ENCODE measurements around the gene DOCK4. TPM values are rescaled to one million over a fixed set of nuclear protein-coding genes. Genes with fewer than 3 reads are reported as not detected.

DOCK4 gene
- polyA plus RNA-seq, 2 of the 4 experiments (the other 2 are of a cell fraction), result 13.7 to 15.7 TPM

DNA sequence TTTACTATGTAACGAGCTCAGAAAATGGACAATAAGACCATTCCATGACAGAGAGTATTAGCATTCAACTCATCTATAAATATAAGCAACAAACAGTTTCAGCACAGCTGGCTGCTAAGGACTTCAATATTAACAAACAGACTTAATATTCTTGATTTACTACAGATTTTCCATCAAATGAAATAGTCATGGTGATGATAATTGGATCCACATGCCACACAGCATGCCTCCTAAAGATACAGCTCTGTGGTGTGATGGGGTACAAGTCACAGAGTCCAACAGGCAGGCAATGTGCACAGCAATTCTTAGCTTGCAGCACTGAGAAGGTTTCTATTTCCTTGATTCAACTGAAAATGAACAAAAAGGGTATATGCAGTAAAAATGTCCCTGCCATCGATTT lies 54.0 kb downstream of the DOCK4 start:
- ChIA-PET CTCF (interaction anchor here (0.6 to 1.6 kb wide), 3 partner anchors 10 to 140 kb away, joined by 3 read pairs; no protein-coding TSS in a partner anchor), POLR2A (no interaction called here)
- Histone ChIP-seq H3K27ac (no peak overlapping the region), H3K4me3 (no peak overlapping the region), H3K4me2 (no peak overlapping the region), H3K9me3 (no peaks in the 10 kb centered on the region), H3K4me1 (0 out of 3 replicates have a peak, but pooled peaks cover 5% of the 10 kb centered on the region)
- DNase-seq (ENCODE audit: low read depth in 1 of 2, low spot score in 1 of 2) (no peak), ATAC-seq (no peak), FAIRE-seq (no peak)
- no peak for TF ChIP-seq ELK1 (IDR thresholded peaks at IDR 0.05; ENCODE audit: low read depth, low read length)
- TF ChIP-seq ESRRA (IDR thresholded peaks at IDR 0.05; ENCODE audit: borderline replicate concordance, low read length), result no peak
- no peak for TF ChIP-seq NPAS2 (CRISPR knock-in tag; IDR thresholded peaks at IDR 0.05; ENCODE audit: borderline replicate concordance)
- no peak for TF ChIP-seq CHD4 (IDR thresholded peaks at IDR 0.05; ENCODE audit: borderline replicate concordance)
- TF ChIP-seq, protein P1, sequence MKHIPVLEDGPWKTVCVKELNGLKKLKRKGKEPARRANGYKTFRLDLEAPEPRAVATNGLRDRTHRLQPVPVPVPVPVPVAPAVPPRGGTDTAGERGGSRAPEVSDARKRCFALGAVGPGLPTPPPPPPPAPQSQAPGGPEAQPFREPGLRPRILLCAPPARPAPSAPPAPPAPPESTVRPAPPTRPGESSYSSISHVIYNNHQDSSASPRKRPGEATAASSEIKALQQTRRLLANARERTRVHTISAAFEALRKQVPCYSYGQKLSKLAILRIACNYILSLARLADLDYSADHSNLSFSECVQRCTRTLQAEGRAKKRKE (CRISPR knock-in tag; IDR thresholded peaks at IDR 0.05; ENCODE audit: low read depth), result no peak
- no peak for TF ChIP-seq NFE2L2 (conservative IDR thresholded peaks at IDR 0.05; ENCODE audit: low read length)
- TF ChIP-seq ZFP36 (IDR thresholded peaks at IDR 0.05; ENCODE audit: borderline replicate concordance, partially characterized antibody), result no peak
- TF ChIP-seq MYC (IDR thresholded peaks at IDR 0.05; ENCODE audit: borderline replicate concordance, low read length), result no peak
- TF ChIP-seq HOXB5 (CRISPR knock-in tag; IDR thresholded peaks at IDR 0.05), result no peak
- TF ChIP-seq RFX5 (IDR thresholded peaks at IDR 0.05), result no peak
- TF ChIP-seq ZC3H11A (IDR thresholded peaks at IDR 0.05), result no peak
- WGBS (ENCODE audit: missing lambda C conversion rate), result 63% methylated on average over 2 of the region's 2 CpGs

DNA sequence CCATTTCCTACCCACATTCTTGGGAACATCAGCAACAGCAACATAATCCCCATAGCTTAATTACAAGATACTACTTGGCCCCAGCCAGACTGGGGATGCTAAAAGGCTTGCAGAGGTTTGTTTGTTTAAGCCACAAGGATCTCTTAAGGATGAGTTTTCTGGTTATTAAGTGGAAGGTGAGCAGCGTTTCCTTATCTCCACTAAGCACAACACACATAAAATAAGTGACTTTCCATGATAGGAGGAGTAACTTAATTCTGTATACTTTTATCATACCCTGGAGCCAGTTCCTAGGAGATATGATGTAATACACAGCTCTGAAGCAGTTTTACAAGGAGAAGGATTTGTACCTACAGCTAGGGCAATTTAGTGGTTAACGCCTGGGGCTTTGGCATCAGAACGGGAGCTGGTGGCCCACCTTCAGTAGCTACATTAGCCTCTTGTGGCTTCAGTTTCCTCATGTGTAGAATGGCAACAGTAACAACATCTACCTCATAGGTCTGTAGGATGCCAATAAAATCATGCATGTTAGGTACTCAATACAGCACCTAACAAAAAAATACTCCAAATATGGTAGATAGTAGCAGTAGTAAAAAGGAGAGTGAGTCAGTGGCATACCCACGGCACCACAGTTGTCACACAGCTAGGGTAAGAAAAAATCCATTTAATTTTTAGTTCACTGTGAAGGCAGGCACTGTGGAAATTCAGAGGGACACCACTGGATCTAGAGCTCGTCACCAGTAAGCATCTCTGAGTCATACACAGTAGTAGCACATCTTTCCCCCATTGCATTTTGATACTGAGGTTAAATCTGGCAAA lies 55.2 kb downstream of the DOCK4 start:
- CTCF ChIA-PET, result interaction anchor here (0.6 to 1.6 kb wide), 4 partner anchors 10 to 367 kb away, joined by 3 read pairs; no protein-coding TSS in a partner anchor
- no peak overlapping the region for H3K4me2 ChIP-seq
- 81% methylated on average over 5 of the region's 5 CpGs for WGBS (ENCODE audit: missing lambda C conversion rate)

DNA sequence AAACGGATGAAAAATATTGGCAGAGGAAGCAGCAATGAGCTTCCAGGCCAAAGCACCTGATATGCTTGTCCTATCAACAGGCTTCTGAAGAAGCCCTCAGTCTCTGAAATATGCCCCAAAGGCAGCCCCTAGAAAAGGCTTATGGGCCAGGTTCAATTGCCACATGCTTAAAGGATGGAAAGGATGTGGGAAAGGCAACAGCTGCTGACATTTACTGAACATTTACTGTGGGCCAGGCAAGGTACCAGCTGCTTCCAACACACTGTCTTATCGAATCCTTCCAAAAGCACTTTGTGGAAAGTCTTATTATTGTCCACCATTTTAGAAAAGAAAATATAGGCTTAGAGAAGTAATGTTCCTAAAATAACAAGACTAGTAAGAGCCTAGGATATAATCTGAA lies 56.5 kb downstream of the DOCK4 start:
- no peak for DNase-seq (ENCODE audit: low read depth in 1 of 2, low spot score in 1 of 2)

More for the DNA sequence above, 55.2 kb downstream of the DOCK4 start:
- no peak for TF ChIP-seq CHD4 (IDR thresholded peaks at IDR 0.05; ENCODE audit: borderline replicate concordance)
- TF ChIP-seq JUNB (IDR thresholded peaks at IDR 0.05), result no peak
- TF ChIP-seq FOXS1 (CRISPR knock-in tag; IDR thresholded peaks at IDR 0.05), result no peak
- TF ChIP-seq ZNF302 (CRISPR knock-in tag; IDR thresholded peaks at IDR 0.05), result no peak
- TF ChIP-seq TP53 (CRISPR knock-in tag; IDR thresholded peaks at IDR 0.05), result no peak
- no peak for TF ChIP-seq FOSB (CRISPR knock-in tag; IDR thresholded peaks at IDR 0.05)
- no peak for TF ChIP-seq RFX5 (IDR thresholded peaks at IDR 0.05)
- no peak for TF ChIP-seq MAFK (IDR thresholded peaks at IDR 0.05; ENCODE audit: partially characterized antibody)
- POLR2A ChIA-PET, result no interaction called here
- Histone ChIP-seq H3K27ac (0 out of 6 replicates have a peak overlapping the region, but pooled peaks of 1 of the 2 experiments have one; percentile 17), H3K4me3 (no peak overlapping the region), H3K9me3 (no peaks in the 10 kb centered on the region), H3K4me1 (0 out of 3 replicates have a peak, but pooled peaks cover 5% of the 10 kb centered on the region)
- FAIRE-seq (no peak), DNase-seq (ENCODE audit: low read depth in 1 of 2, low spot score in 1 of 2) (no peak), ATAC-seq (no peak)

More for the DNA sequence above, 56.5 kb downstream of the DOCK4 start:
- POLR2A ChIA-PET, result no interaction called here
- CTCF ChIA-PET, result interaction anchor here (1.1 to 1.5 kb wide), 2 partner anchors 15 to 156 kb away, joined by 3 read pairs; no protein-coding TSS in a partner anchor
- FAIRE-seq (no peak), ATAC-seq (no peak)
- TF ChIP-seq SMC3 (IDR thresholded peaks at IDR 0.05), result no peak
- TF ChIP-seq, protein P2, sequence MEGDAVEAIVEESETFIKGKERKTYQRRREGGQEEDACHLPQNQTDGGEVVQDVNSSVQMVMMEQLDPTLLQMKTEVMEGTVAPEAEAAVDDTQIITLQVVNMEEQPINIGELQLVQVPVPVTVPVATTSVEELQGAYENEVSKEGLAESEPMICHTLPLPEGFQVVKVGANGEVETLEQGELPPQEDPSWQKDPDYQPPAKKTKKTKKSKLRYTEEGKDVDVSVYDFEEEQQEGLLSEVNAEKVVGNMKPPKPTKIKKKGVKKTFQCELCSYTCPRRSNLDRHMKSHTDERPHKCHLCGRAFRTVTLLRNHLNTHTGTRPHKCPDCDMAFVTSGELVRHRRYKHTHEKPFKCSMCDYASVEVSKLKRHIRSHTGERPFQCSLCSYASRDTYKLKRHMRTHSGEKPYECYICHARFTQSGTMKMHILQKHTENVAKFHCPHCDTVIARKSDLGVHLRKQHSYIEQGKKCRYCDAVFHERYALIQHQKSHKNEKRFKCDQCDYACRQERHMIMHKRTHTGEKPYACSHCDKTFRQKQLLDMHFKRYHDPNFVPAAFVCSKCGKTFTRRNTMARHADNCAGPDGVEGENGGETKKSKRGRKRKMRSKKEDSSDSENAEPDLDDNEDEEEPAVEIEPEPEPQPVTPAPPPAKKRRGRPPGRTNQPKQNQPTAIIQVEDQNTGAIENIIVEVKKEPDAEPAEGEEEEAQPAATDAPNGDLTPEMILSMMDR (IDR thresholded peaks at IDR 0.05), result no peak
- no peak for TF ChIP-seq RARB (CRISPR knock-in tag; IDR thresholded peaks at IDR 0.05)
- TF ChIP-seq PHF8 (IDR thresholded peaks at IDR 0.05; ENCODE audit: borderline replicate concordance, low read depth), result no peak
- TF ChIP-seq MYC (IDR thresholded peaks at IDR 0.05; ENCODE audit: borderline replicate concordance, low read length), result no peak
- TF ChIP-seq EP300 (IDR thresholded peaks at IDR 0.05), result no peak
- no peak for TF ChIP-seq FOXS1 (CRISPR knock-in tag; IDR thresholded peaks at IDR 0.05)
- TF ChIP-seq JUN (IDR thresholded peaks at IDR 0.05), result no peak
- TF ChIP-seq NFE2L2 (conservative IDR thresholded peaks at IDR 0.05; ENCODE audit: low read length), result no peak
- TF ChIP-seq HOXB13 (CRISPR knock-in tag; IDR thresholded peaks at IDR 0.05; ENCODE audit: low read depth), result no peak
- no peak for TF ChIP-seq FOSL2 (IDR thresholded peaks at IDR 0.05)
- no peak for TF ChIP-seq FOSL2 (CRISPR knock-in tag; IDR thresholded peaks at IDR 0.05)
- no peak for TF ChIP-seq CBX8 (IDR thresholded peaks at IDR 0.05)
- TF ChIP-seq, protein P3, sequence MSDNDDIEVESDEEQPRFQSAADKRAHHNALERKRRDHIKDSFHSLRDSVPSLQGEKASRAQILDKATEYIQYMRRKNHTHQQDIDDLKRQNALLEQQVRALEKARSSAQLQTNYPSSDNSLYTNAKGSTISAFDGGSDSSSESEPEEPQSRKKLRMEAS (IDR thresholded peaks at IDR 0.05), result no peak
- TF ChIP-seq KDM1A (IDR thresholded peaks at IDR 0.05; ENCODE audit: low read depth), result no peak
- no peak for TF ChIP-seq NR3C1 (IDR thresholded peaks at IDR 0.05)
- TF ChIP-seq, protein P4, sequence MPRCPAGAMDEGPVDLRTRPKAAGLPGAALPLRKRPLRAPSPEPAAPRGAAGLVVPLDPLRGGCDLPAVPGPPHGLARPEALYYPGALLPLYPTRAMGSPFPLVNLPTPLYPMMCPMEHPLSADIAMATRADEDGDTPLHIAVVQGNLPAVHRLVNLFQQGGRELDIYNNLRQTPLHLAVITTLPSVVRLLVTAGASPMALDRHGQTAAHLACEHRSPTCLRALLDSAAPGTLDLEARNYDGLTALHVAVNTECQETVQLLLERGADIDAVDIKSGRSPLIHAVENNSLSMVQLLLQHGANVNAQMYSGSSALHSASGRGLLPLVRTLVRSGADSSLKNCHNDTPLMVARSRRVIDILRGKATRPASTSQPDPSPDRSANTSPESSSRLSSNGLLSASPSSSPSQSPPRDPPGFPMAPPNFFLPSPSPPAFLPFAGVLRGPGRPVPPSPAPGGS (IDR thresholded peaks at IDR 0.05), result no peak
- no peak for TF ChIP-seq ZNF302 (CRISPR knock-in tag; IDR thresholded peaks at IDR 0.05)
- no peak overlapping the region for H3K27ac ChIP-seq
- WGBS (ENCODE audit: missing lambda C conversion rate), result 90% methylated on average over 2 of the region's 2 CpGs
- no peak overlapping the region for H3K4me3 ChIP-seq
- H3K4me1 ChIP-seq, result 0 out of 3 replicates have a peak, but pooled peaks cover 5% of the 10 kb centered on the region
- H3K9me3 ChIP-seq, result no peaks in the 10 kb centered on the region
- no peak overlapping the region for H3K4me2 ChIP-seq
